K562 (cell line): ENCODE results near the gene INHA. TPM values are rescaled to one million over a fixed set of nuclear protein-coding genes. Genes with fewer than 3 reads are reported as not detected.

Source experiments
- BRF1 ChIP-seq: IDR thresholded peaks from 3 replicates; pipeline ENCODE4 v1.6.1; 2011; ENCODE audit warnings: borderline replicate concordance, mild to moderate bottlenecking; ENCODE audit not compliant: insufficient read length; ENCODE audit errors: extremely low read depth
- CBFB ChIP-seq: sonication (generic); formaldehyde crosslinking; IDR thresholded peaks from 2 replicates; pipeline ENCODE4 v1.4.0; 2020; ENCODE audit warnings: mild to moderate bottlenecking, missing genetic modification reagents
- CHCHD3 ChIP-seq: fragments of 250-450 bp; sonication (Bioruptor Pico); IDR thresholded peaks from 2 replicates; pipeline ENCODE4 v2.1.2; 2022; ENCODE audit warnings: mild to moderate bottlenecking
- CHD2 ChIP-seq: IDR thresholded peaks from 2 replicates; pipeline ENCODE4 v1.6.1; 2011; ENCODE audit warnings: low read depth, low read length
- ETS2 ChIP-seq: IDR thresholded peaks from 2 replicates; pipeline ENCODE4 v1.6.1; 2016; ENCODE audit warnings: borderline replicate concordance, missing genetic modification characterization, mild to moderate bottlenecking, moderate library complexity, missing compliant biosample characterization; ENCODE audit not compliant: poor library complexity, severe bottlenecking
- ETV1 ChIP-seq: fragments of 450-650 bp; conservative IDR thresholded peaks from 2 replicates; pipeline ENCODE4 v1.6.1; 2016; ENCODE audit warnings: missing genetic modification characterization, control low read depth, low read depth, missing compliant biosample characterization
- GMEB1 ChIP-seq: fragments of 250-450 bp; sonication (Bioruptor Pico); IDR thresholded peaks from 2 replicates; pipeline ENCODE4 v1.4.0; 2020; ENCODE audit warnings: mild to moderate bottlenecking
- HDAC6 ChIP-seq: IDR thresholded peaks from 2 replicates; pipeline ENCODE4 v1.6.1; 2012; ENCODE audit warnings: low read depth, mild to moderate bottlenecking, control low read depth, inconsistent platforms, low read length, moderate library complexity
- HMG20A ChIP-seq: fragments of 450-650 bp; formaldehyde crosslinking; conservative IDR thresholded peaks from 2 replicates; pipeline ENCODE4 v1.4.0; 2020; ENCODE audit warnings: mild to moderate bottlenecking, mixed read lengths
- HNRNPL ChIP-seq: fragments of 200-400 bp; formaldehyde crosslinking; IDR thresholded peaks from 2 replicates; pipeline ENCODE4 v1.6.1; 2017; ENCODE audit warnings: low read depth, mild to moderate bottlenecking, low read length
- HNRNPLL ChIP-seq: fragments of 200-400 bp; formaldehyde crosslinking; IDR thresholded peaks from 2 replicates; pipeline ENCODE4 v1.6.1; 2017; ENCODE audit warnings: low read length, low read depth, mild to moderate bottlenecking; ENCODE audit not compliant: poor library complexity, severe bottlenecking
- JUN ChIP-seq, 2 experiments: sonication (generic) in 1 of 2; formaldehyde crosslinking in 1 of 2; IDR thresholded peaks; 2 replicates each; pipeline versions ENCODE4 v1.6.1 to v1.8.0; 2012 to 2022; ENCODE audit warnings: borderline replicate concordance in 2 of 2, mild to moderate bottlenecking in 2 of 2, improper control_type of control experiment in 1 of 2, low read depth in 1 of 2, low read length in 1 of 2, missing genetic modification reagents in 1 of 2
- LEF1 ChIP-seq: fragments of 450-650 bp; IDR thresholded peaks from 2 replicates; pipeline ENCODE4 v1.6.1; 2016; ENCODE audit warnings: mild to moderate bottlenecking
- NBN ChIP-seq: fragments of 450-650 bp; IDR thresholded peaks from 2 replicates; pipeline ENCODE4 v1.6.1; 2016; ENCODE audit warnings: low read depth, mild to moderate bottlenecking
- NCOA4 ChIP-seq: fragments of 450-650 bp; IDR thresholded peaks from 2 replicates; pipeline ENCODE4 v1.6.1; 2018; ENCODE audit warnings: mild to moderate bottlenecking; ENCODE audit not compliant: partially characterized antibody
- NCOR1 ChIP-seq: fragments of 450-650 bp; IDR thresholded peaks from 2 replicates; pipeline ENCODE4 v1.6.1; 2016; ENCODE audit warnings: mild to moderate bottlenecking, moderate library complexity
- NONO ChIP-seq, 2 experiments: fragments of 200-400 bp in 1 of 2; fragments of 450-650 bp in 1 of 2; formaldehyde crosslinking in 1 of 2; IDR thresholded peaks; 2 replicates each; pipeline ENCODE4 v1.6.1; 2017; ENCODE audit warnings: low read depth in 2 of 2, mild to moderate bottlenecking in 2 of 2, moderate library complexity in 2 of 2, low read length in 1 of 2
- POU5F1 ChIP-seq: fragments of 150-350 bp; IDR thresholded peaks from 2 replicates; pipeline ENCODE4 v1.6.1; 2014; ENCODE audit warnings: borderline replicate concordance, low read length, low read depth, mild to moderate bottlenecking; ENCODE audit not compliant: partially characterized antibody
- RBBP5 ChIP-seq: fragments of 200-600 bp; sonication (generic); IDR thresholded peaks from 2 replicates; pipeline ENCODE4 v1.6.1; 2012; ENCODE audit warnings: borderline replicate concordance, mild to moderate bottlenecking, low read length, control low read depth, inconsistent platforms; ENCODE audit not compliant: insufficient read depth, poor library complexity, severe bottlenecking
- RFX7 ChIP-seq: fragments of 250-450 bp; sonication (Bioruptor Pico); IDR thresholded peaks from 2 replicates; pipeline ENCODE4 v1.5.1; 2021; ENCODE audit warnings: mild to moderate bottlenecking
- TAF15 ChIP-seq: fragments of 200-400 bp; formaldehyde crosslinking; IDR thresholded peaks from 2 replicates; pipeline ENCODE4 v1.6.1; 2017; ENCODE audit warnings: mild to moderate bottlenecking, low read depth, low read length, moderate library complexity
- ZNF146 ChIP-seq: IDR thresholded peaks from one replicate; pipeline ENCODE4 v1.6.1; 2018; ENCODE audit warnings: missing compliant biosample characterization; ENCODE audit not compliant: unreplicated experiment
- ZNF655 ChIP-seq: fragments of 250-450 bp; sonication (Bioruptor Pico); IDR thresholded peaks from 2 replicates; pipeline ENCODE4 v1.5.0; 2021
- ZNF830 ChIP-seq: fragments of 250-450 bp; sonication (Bioruptor Pico); IDR thresholded peaks from 2 replicates; pipeline ENCODE4 v1.5.0; 2021; ENCODE audit warnings: mild to moderate bottlenecking
- polyA plus RNA-seq, 8 experiments: library from polyadenylated mRNA; depleted of rRNA in 4 of 8; stranded (reverse) in 5 of 8; unstranded in 3 of 8; fragments of >200 nt; fragmentation: Nextera tagmentation in 2 of 8; fragmentation: Illumina TruSeq in 1 of 8; extraction: Ambion mirVana in 2 of 8; extraction: Trizol in 1 of 8; gene quantifications; 2 replicates each; pipeline versions ENCODE4 v1.2.1 to v1.2.3, GENCODE V29; 2011 to 2014; ENCODE audit warnings: inconsistent platforms in 1 of 8, missing spikeins in 1 of 8
- total RNA-seq, 7 experiments: library from RNA; depleted of rRNA in 6 of 7; stranded (reverse); fragments of >200 nt in 6 of 7; fragmentation: Illumina TruSeq in 2 of 7; extraction: Trizol in 2 of 7; gene quantifications; 2 replicates each; pipeline versions ENCODE4 v1.2.1 to v1.2.3, GENCODE V29; 2011 to 2021; ENCODE audit warnings: low replicate concordance in 1 of 7
- TF ChIP-seq, protein P1 (sequence below): IDR thresholded peaks from 2 replicates; pipeline ENCODE4 v1.6.1; 2012; ENCODE audit warnings: low read depth, low read length, improper control_type of control experiment, borderline replicate concordance

INHA gene
- total and polyA plus RNA-seq, 9 of the 15 experiments (the other 6 are each of a cell fraction or from before 2014, with no cell fraction given), result 0.07 to 1.9 (median 0.40) TPM

- TF ChIP-seq ZNF655 (CRISPR knock-in tag), result no peak
- no peak for TF ChIP-seq ETS2 (tag)
- peak; percentile 91 for TF ChIP-seq HNRNPL
- no peak for TF ChIP-seq RBBP5
- no peak for TF ChIP-seq NBN
- no peak for TF ChIP-seq CHD2
- no peak for TF ChIP-seq NONO (IDR thresholded peaks at IDR 0.05; ENCODE audit: low read depth in 2 of 2, low read length in 1 of 2)
- no peak for TF ChIP-seq HDAC6
- no peak for TF ChIP-seq BRF1
- TF ChIP-seq POU5F1, result no peak
- TF ChIP-seq CHCHD3, result no peak
- no peak for TF ChIP-seq JUN (IDR thresholded peaks at IDR 0.05; ENCODE audit: borderline replicate concordance, low read depth, low read length)
- TF ChIP-seq JUN (CRISPR knock-in tag; IDR thresholded peaks at IDR 0.05; ENCODE audit: borderline replicate concordance), result no peak
- 0 out of 2 replicates have a peak, but pooled peaks have one; percentile 31 for TF ChIP-seq CBFB
- TF ChIP-seq LEF1, result no peak
- TF ChIP-seq NCOR1, result no peak
- TF ChIP-seq GMEB1 (CRISPR knock-in tag), result no peak
- TF ChIP-seq ZNF146 (CRISPR knock-in tag), result no peak
- no peak for TF ChIP-seq ETV1 (tag)
- no peak for TF ChIP-seq RFX7 (CRISPR knock-in tag)
- no peak for TF ChIP-seq ZNF830 (CRISPR knock-in tag)
- no peak for TF ChIP-seq TAF15
- no peak for TF ChIP-seq HNRNPLL
- TF ChIP-seq HMG20A (CRISPR knock-in tag), result no peak
- no peak for TF ChIP-seq NCOA4
- TF ChIP-seq, protein P1, sequence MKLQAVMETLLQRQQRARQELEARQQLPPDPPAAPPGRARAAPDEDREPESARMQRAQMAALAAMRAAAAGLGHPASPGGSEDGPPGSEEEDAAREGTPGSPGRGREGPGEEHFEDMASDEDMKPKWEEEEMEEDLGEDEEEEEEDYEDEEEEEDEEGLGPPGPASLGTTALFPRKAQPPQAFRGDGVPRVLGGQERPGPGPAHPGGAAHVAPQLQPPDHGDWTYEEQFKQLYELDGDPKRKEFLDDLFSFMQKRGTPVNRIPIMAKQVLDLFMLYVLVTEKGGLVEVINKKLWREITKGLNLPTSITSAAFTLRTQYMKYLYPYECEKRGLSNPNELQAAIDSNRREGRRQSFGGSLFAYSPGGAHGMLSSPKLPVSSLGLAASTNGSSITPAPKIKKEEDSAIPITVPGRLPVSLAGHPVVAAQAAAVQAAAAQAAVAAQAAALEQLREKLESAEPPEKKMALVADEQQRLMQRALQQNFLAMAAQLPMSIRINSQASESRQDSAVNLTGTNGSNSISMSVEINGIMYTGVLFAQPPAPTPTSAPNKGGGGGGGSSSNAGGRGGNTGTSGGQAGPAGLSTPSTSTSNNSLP, result no peak
Observed at GRCh38 chr2:219541611-219542180, 30.4 kb upstream of the INHA start (continued).
